ENCODE data around the gene PABPC1L.

DNA sequence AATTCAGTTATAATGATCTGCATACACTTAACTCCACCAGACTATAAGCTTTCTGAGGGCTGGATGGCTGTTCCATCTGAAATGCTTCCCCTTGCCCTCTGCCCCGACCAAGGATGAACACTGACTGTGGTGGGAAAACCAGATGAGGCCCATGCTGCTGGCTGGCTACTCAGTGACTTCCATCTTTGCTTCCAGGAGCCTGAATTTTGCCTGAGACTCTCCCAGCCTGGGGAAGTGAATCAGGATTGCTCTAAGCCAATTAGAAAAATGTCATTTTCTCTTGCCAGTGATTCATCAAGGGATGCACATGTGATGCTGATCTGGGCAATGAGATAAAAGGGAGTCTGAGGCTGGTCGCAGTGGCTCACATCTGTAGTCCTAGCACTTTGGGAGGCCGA, 52.0 kb downstream of the PABPC1L start:
- TF ChIP-seq, protein P1, sequence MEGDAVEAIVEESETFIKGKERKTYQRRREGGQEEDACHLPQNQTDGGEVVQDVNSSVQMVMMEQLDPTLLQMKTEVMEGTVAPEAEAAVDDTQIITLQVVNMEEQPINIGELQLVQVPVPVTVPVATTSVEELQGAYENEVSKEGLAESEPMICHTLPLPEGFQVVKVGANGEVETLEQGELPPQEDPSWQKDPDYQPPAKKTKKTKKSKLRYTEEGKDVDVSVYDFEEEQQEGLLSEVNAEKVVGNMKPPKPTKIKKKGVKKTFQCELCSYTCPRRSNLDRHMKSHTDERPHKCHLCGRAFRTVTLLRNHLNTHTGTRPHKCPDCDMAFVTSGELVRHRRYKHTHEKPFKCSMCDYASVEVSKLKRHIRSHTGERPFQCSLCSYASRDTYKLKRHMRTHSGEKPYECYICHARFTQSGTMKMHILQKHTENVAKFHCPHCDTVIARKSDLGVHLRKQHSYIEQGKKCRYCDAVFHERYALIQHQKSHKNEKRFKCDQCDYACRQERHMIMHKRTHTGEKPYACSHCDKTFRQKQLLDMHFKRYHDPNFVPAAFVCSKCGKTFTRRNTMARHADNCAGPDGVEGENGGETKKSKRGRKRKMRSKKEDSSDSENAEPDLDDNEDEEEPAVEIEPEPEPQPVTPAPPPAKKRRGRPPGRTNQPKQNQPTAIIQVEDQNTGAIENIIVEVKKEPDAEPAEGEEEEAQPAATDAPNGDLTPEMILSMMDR (IDR thresholded peaks at IDR 0.05): no peak
- no peak for TF ChIP-seq ZFX (IDR thresholded peaks at IDR 0.05; ENCODE audit: borderline replicate concordance)
